C4-2B (cell line): Measurements from ENCODE around the gene LRIG2.
"Not testable (repeated sequence)": the region's sequence is repeated elsewhere in the genome, so short reads cannot be mapped to it uniquely, and the experiment has no call there.

Experiments
- H3K27ac ChIP-seq: fragments of 450-650 bp; 2 replicates; pipeline ENCODE4 v1.5.1; 2017
- ZFX ChIP-seq: fragments of 450-650 bp; IDR thresholded peaks from 2 replicates; pipeline ENCODE4 v1.6.1; 2017
- TF ChIP-seq, protein P1 (sequence below): fragments of 450-650 bp; conservative IDR thresholded peaks from 2 replicates; pipeline ENCODE4 v1.5.1; 2017; ENCODE audit warnings: mild to moderate bottlenecking

The LRIG2 gene

DNA sequence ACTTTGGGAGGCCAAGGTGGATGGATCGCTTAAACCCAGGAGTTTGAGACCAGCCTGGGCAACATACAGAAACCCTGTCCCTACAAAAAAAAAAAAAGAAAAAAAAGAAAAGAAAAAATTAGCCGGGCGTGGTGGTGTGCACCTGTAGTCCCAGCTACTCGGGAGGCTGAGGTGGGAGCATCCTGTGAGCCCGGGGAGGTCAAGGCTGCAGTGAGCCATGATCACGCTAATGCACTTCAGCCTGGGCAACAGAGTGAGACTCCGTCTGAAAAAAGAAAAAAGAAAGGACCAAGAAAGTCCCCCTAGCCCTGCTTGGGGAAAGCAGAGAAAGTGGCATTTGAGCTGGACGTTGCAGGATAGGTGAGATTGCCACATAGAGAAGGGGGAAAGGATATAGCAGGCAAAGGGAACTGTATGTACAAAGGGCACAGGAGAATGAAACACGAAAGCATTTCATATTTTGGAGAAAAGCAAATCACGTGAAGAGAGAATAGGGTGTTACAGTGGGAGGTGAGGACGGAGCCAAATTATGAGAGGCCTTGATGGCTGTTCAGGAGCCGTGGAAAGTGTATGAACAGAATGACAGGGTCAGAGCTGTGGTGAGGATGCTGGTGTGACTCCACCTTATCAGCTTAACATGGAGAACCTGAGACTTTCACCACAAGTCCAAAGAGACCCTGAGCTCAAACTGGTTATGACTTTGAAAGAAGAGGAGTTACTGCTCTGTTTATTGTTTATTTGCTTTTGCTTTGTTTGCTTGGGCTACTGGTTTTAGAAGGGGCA is 19.5 kb upstream of the LRIG2 start:
- H3K27ac ChIP-seq, result peak overlapping the region; percentile 33
- TF ChIP-seq, protein P1, sequence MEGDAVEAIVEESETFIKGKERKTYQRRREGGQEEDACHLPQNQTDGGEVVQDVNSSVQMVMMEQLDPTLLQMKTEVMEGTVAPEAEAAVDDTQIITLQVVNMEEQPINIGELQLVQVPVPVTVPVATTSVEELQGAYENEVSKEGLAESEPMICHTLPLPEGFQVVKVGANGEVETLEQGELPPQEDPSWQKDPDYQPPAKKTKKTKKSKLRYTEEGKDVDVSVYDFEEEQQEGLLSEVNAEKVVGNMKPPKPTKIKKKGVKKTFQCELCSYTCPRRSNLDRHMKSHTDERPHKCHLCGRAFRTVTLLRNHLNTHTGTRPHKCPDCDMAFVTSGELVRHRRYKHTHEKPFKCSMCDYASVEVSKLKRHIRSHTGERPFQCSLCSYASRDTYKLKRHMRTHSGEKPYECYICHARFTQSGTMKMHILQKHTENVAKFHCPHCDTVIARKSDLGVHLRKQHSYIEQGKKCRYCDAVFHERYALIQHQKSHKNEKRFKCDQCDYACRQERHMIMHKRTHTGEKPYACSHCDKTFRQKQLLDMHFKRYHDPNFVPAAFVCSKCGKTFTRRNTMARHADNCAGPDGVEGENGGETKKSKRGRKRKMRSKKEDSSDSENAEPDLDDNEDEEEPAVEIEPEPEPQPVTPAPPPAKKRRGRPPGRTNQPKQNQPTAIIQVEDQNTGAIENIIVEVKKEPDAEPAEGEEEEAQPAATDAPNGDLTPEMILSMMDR, result no peak
- TF ChIP-seq ZFX, result no peak

DNA sequence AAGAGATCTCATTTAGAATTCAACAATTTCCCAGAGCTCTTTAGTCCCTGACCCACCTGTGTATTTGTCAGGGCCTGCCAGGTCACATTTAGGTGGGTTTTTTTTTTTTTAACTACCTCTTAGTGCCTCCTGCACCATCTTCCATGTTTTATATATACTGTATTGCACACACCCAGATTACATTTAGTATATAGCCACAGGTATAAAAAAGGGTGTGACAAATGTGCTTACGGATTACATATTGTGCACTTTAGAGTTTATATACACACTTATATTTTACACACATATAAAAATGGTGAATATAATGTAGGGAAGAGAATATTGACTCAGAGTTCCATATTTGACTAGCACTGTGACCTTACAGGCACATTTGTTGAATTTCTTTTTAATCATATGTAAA is 17.4 kb upstream of the LRIG2 start:
- no peak overlapping the region for H3K27ac ChIP-seq

DNA sequence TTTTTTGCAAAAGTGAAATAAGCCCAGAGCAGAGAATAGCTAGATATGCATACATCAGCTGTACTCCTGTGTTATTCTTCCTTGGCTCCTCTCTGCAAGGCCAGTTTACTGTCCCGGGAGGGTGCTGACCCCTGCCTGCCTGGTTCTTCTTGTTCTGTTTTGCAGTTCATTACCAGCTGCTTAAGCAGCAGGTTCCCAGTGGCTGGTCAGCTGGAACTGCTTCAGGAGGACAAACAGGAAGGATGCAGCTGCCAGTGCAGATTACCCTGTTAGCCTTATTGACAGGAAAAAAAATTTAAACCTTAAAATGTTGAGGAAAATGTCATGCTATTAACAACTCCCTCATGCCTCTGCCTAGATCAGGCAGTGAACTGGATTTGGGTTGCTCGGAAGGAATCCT is 16.0 kb upstream of the LRIG2 start:
- peak overlapping the region; percentile 26; the same call in 1 of the 2 replicates for H3K27ac ChIP-seq
- TF ChIP-seq, protein P1, result no peak; the same call in 1 of the 2 replicates

More for the DNA sequence above, 17.4 kb upstream of the LRIG2 start:
- TF ChIP-seq, protein P1, result no peak
- TF ChIP-seq ZFX, result no peak

DNA sequence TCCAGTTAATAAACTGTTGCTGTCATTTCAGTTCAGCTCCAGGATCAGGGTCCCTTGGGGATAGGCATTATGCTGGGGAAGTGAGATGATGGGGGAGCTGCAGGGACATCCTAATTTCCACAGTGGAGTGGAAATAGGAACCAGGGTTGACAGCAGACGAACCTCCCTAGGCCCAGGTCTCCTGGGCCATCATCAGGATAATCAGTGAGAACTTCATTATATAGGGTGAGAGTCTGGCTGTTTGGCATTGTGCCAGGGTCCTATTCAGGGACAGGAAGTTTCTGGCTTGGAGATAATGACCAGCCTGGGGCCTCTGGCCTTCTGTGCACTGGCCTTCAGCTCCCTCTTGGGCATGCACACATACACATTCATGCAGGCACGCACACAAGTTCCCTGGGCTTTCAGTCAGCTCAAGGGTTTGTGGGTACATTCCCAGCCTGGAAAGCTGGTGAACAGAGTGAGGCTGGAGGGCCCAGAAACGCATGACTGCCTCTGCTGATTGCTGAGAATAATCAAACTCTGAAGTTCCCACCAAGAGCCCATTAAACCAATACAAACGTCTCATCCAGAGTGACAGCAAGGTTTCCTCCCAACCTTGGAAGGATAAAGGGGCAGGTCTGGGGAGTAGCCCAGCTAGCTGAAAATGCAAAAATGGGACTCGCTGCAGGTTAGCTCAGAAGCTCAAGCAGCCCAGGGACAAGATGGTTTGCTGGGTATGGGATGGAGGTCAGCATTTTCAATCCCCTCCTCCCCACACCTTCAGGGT is 13.9 kb upstream of the LRIG2 start:
- TF ChIP-seq ZFX, result no peak
- TF ChIP-seq, protein P1, result no peak

DNA sequence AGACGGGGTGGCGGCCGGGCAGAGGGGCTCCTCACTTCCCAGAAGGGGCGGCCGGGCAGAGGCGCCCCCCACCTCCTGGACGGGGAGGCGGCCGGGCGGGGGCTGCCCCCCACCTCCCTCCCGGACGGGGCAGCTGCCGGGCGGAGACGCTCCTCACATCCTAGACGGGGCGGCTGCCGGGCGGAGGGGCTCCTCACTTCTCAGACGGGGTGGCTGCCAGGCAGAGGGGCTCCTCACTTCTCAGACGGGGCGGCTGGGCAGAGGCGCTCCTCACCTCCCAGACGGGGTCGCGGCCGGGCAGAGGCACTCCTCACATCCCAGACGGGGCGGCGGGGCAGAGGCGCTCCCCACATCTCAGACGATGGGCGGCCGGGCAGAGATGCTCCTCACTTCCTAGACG is 9.5 kb upstream of the LRIG2 start:
- H3K27ac ChIP-seq, result not testable (repeated sequence)

More for the DNA sequence above, 13.9 kb upstream of the LRIG2 start:
- no peak overlapping the region for H3K27ac ChIP-seq

DNA sequence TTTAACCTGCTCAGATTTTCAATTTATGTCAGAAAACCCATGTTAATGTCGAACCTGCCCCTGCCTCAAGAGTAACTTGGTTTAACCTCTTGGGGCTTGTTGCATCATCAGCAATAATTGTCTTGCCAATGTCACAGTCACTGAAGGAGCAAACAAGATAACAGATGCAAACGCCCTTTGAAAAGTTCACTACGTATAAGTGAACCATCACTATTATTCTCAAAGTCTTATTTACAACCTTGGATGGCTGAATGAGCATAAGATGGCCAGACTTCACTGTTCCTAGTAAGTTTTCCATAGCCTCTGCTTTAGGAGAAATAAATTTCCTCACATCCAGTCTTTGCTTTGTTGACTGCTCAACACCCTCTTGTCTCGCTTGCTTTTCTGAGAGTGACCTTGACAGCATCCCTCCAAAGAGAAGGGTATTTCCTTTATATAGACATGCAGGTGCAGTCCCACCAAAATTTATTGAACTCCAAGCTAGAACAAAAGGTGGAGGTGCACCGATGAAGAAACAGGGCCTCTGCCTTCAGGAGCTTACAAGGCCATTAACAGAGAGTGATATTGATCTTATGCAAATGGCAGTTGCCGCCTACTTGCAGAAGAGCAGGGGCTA is 749 bp upstream of the LRIG2 start:
- peak overlapping the region; percentile 81; the same call in 1 of the 2 replicates for H3K27ac ChIP-seq
- TF ChIP-seq, protein P1, result no peak
- no peak for TF ChIP-seq ZFX

DNA sequence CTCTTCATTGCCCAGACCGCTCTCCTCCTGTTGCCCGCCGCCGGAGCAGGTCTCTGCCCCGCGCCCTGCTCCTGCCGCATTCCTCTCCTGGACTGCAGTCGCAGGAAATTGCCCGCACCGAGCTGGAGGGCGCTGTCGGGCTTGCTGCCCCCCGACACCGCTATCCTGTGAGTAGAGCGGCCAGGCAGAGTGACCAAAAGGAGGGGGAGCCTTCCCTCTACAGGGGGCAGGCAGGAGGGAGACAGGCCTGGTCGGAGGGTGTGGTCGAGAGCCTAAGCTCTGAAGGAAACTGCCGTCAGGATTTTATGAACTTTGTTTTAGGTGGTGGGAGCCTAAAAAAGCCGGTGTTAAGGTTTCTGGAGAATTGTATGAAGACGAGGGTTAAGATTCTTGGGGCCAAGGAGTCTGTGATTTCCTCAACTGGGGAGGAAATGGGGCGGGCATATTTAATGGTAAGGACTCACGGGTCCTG is 517 bp downstream of the LRIG2 start:
- TF ChIP-seq ZFX, result peak; percentile 41; the same call in 1 of the 2 replicates
- TF ChIP-seq, protein P1, result no peak
- peak overlapping the region; percentile 81 for H3K27ac ChIP-seq
